Chondrocyte (in vitro differentiated cells): ENCODE data around the gene SAMD11. TPM values are rescaled to one million over a fixed set of nuclear protein-coding genes. Genes with fewer than 3 reads are reported as not detected.

Experiments used
- DNase-seq: peaks from one replicate; pipeline ENCODE4 v3.0.0; 2021; ENCODE audit warnings: mixed read lengths, low spot score
- H3K27ac Mint-ChIP-seq: one replicate; pipeline ENCODE4 v1.8.0; 2021; ENCODE audit warnings: mild to moderate bottlenecking, moderate library complexity, mixed read lengths; ENCODE audit not compliant: unreplicated experiment
- H3K27me3 Mint-ChIP-seq: 2 replicates; pipeline ENCODE4 v1.8.0; 2021; ENCODE audit warnings: low read depth, mixed read lengths
- H3K36me3 Mint-ChIP-seq: 2 replicates; pipeline ENCODE4 v1.8.0; 2021; ENCODE audit warnings: low read depth, mixed read lengths
- H3K4me1 Mint-ChIP-seq: 2 replicates; pipeline ENCODE4 v1.8.0; 2021; ENCODE audit warnings: low read depth, mild to moderate bottlenecking, mixed read lengths
- H3K4me3 Mint-ChIP-seq: one replicate; pipeline ENCODE4 v1.8.0; 2021; ENCODE audit warnings: mild to moderate bottlenecking, moderate library complexity, mixed read lengths; ENCODE audit not compliant: unreplicated experiment
- H3K9me3 Mint-ChIP-seq: 2 replicates; pipeline ENCODE4 v1.8.0; 2021; ENCODE audit warnings: low read depth, mixed read lengths
- total RNA-seq: library from RNA; stranded (reverse); gene quantifications from 3 replicates; pipeline ENCODE4 v1.2.1, GENCODE V29; 2021
- TF ChIP-seq, protein P1 (sequence below): fragments of 200-600 bp; sonication (generic); IDR thresholded peaks from 2 replicates; pipeline ENCODE4 v1.5.0; 2021; ENCODE audit warnings: antibody characterized with exemption, mild to moderate bottlenecking, moderate library complexity

SAMD11 gene
- total RNA-seq, 1 donor from 2014 or later, result 3.4 TPM

- no peak overlapping the region for H3K4me3 Mint-ChIP-seq
- H3K9me3 Mint-ChIP-seq, result no peaks in the 10 kb centered on the region
- DNase-seq, result peak; percentile 63
- H3K4me1 Mint-ChIP-seq, result peaks cover 18% of the 10 kb centered on the region
- no peak overlapping the region for H3K27ac Mint-ChIP-seq
- peaks cover 33% of the 10 kb centered on the region for H3K27me3 Mint-ChIP-seq
- H3K36me3 Mint-ChIP-seq, result no peaks in the 10 kb centered on the region
- TF ChIP-seq, protein P1, sequence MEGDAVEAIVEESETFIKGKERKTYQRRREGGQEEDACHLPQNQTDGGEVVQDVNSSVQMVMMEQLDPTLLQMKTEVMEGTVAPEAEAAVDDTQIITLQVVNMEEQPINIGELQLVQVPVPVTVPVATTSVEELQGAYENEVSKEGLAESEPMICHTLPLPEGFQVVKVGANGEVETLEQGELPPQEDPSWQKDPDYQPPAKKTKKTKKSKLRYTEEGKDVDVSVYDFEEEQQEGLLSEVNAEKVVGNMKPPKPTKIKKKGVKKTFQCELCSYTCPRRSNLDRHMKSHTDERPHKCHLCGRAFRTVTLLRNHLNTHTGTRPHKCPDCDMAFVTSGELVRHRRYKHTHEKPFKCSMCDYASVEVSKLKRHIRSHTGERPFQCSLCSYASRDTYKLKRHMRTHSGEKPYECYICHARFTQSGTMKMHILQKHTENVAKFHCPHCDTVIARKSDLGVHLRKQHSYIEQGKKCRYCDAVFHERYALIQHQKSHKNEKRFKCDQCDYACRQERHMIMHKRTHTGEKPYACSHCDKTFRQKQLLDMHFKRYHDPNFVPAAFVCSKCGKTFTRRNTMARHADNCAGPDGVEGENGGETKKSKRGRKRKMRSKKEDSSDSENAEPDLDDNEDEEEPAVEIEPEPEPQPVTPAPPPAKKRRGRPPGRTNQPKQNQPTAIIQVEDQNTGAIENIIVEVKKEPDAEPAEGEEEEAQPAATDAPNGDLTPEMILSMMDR, result no peak
Observed at GRCh38 chr1:918843-919242, 4.9 kb upstream of the SAMD11 start.

GRCh38 chr1:919271-919872 lies 4.4 kb upstream of the SAMD11 start:
- peaks cover 29% of the 10 kb centered on the region for H3K27me3 Mint-ChIP-seq
- peaks cover 18% of the 10 kb centered on the region for H3K4me1 Mint-ChIP-seq
- no peaks in the 10 kb centered on the region for H3K9me3 Mint-ChIP-seq
- H3K4me3 Mint-ChIP-seq, result no peak overlapping the region
- no peak overlapping the region for H3K27ac Mint-ChIP-seq
- no peaks in the 10 kb centered on the region for H3K36me3 Mint-ChIP-seq
- TF ChIP-seq, protein P1, result peak; percentile 10
- peak; percentile 82 for DNase-seq

DNA sequence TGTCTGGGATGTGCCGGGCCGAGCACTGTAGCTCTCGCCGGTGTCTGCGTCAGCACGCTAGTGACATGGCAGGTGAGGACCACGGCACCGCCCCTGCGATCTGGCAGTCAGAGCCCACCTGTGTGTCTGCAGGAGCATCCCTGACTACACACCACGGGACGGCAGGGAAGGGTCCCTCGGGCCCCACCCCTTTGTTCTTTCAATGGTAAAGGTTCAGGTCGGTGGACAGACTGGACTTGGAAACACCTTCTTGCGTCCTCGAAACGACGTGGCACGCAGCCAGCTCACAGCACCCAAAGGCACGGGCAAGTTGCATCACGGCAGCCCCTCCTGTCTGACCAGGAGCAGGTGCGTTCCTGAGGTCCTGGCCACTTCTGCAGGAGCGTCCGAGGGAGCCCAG lies 3.7 kb upstream of the SAMD11 start:
- TF ChIP-seq, protein P1, result no peak
- H3K4me1 Mint-ChIP-seq, result peaks cover 18% of the 10 kb centered on the region
- no peak overlapping the region for H3K27ac Mint-ChIP-seq
- H3K36me3 Mint-ChIP-seq, result no peaks in the 10 kb centered on the region
- no peaks in the 10 kb centered on the region for H3K9me3 Mint-ChIP-seq
- H3K4me3 Mint-ChIP-seq, result no peak overlapping the region
- peaks cover 25% of the 10 kb centered on the region for H3K27me3 Mint-ChIP-seq
- DNase-seq, result peak; percentile 89

- Mint-ChIP-seq H3K27me3 (peaks cover 20% of the 10 kb centered on the region), H3K36me3 (no peaks in the 10 kb centered on the region), H3K9me3 (no peaks in the 10 kb centered on the region), H3K4me3 (no peak overlapping the region), H3K4me1 (peaks cover 18% of the 10 kb centered on the region), H3K27ac (no peak overlapping the region)
- TF ChIP-seq, protein P1, result no peak
- no peak for DNase-seq
Observed at GRCh38 chr1:920521-920920, 3.2 kb upstream of the SAMD11 start.

GRCh38 chr1:921011-921837 lies 2.5 kb upstream of the SAMD11 start:
- TF ChIP-seq, protein P1, result peak; percentile 77
- Mint-ChIP-seq H3K4me3 (no peak overlapping the region), H3K9me3 (no peaks in the 10 kb centered on the region), H3K27ac (no peak overlapping the region), H3K27me3 (peaks cover 14% of the 10 kb centered on the region), H3K4me1 (peaks cover 19% of the 10 kb centered on the region), H3K36me3 (no peaks in the 10 kb centered on the region)
- DNase-seq, result no peak
